ENCODE results near the gene SULT4A1.

GRCh38 chr22:43851979-43852307 lies 10.4 kb downstream of the SULT4A1 start:
- TF ChIP-seq CTCF (IDR thresholded peaks at IDR 0.05) (no peak), POLR2A (IDR thresholded peaks at IDR 0.05) (no peak)
